ENCODE data around the gene PLA2G4A.

Gene PLA2G4A

GRCh38 chr1:186978596-186979556 is 150.1 kb downstream of the PLA2G4A start:
- FAIRE-seq = no peak

DNA sequence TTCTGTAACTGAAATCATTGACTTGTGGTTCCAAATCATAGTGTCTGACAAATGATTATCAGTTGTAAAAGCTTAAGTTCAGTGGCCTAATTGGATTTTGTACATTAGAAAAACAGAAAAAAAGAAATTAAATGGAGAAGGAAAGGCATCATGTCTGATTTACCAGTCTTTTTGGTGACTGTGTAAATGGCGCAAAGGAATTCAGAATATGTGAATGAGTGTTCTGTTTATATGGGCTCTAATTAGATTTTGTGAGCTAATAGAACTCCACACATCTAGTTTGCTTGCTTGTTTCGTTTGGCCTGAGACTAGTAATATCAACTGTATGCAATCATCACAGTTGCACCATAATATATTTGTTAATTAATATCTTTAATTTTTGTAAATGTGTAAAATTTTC is 151.7 kb downstream of the PLA2G4A start:
- FAIRE-seq = no peak

DNA sequence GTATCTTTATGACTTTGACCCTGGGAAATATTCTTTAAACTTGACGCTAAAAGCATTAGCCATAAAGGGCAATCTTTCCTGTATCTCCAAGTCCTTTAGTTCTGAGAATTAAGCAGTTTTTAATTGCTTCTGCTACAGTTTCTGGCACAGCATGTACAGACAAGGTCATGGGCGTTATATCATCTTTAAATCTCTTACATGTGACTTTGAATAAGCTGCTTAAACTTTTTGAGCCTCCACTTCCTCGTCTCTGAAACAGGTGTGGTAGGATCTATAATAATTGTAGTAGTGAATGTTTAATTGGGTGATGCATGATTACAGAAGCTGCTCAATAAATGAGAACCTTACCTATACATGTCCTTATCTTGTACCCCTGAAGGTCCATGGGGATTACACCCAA is 153.4 kb downstream of the PLA2G4A start:
- no peak for FAIRE-seq

DNA sequence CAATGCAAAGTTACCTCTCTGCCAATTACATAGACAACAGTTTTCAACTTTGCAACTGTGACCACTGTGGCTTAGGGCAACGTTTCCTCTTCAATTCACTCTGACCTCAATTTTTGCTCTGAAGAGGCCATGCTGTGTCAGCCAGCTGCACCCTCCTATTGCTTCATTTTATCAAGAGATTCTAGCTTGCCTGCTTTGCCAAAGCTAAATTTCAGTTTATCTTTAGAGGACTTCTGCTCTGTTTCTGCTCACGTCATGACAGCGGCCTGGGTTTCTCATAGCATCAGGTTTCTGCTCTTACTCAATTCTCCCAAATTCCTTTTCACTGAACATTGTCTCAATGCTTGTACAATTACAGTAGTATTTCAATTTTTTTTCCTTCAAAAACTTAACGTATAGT is 154.6 kb downstream of the PLA2G4A start:
- no peak for FAIRE-seq

- FAIRE-seq = no peak
Measured at GRCh38 chr1:186984959-186985358, 156.2 kb downstream of the PLA2G4A start.

GRCh38 chr1:186985889-186986491 is 157.2 kb downstream of the PLA2G4A start:
- peak; percentile 88 for FAIRE-seq

DNA sequence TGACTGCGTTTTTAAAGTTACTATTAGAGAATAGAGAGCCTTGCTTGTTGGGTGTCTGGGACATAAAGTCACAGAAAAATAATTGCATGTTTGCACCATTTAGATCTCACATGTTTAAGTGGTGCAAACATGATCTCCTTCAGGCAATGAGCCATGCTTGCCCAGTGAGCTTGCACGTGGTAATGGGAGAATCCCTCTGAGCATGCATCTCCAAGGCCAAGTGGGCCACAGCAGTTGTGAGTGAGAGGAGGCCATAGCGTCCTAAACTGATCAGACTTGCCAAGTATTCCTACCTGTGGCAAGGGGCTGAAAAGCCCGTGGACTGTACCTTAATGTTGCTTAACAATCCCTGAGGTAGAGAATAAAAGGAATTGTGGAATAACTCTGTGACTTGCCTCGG is 158.3 kb downstream of the PLA2G4A start:
- FAIRE-seq = no peak

- no peak for FAIRE-seq
Measured at GRCh38 chr1:186987769-186988168, 159.0 kb downstream of the PLA2G4A start.

DNA sequence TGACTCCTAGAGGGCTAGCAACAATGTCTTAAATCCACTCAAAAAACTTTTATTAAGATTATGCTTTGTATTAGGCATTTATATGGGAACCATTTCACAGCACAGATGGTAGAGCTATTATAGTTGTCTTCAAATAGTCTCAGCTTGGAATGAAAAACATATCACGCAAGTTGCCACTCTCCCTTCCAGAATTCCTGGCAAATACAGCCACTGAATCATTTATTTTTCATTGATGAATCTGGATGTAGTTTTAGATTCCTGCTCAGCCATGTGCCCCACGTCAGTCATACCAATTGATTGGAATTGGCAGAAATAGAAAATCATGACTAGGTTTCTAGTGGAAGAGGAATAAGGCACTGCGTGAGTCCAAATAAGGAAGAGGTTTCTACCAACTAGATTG is 165.2 kb downstream of the PLA2G4A start:
- no peak for FAIRE-seq

- FAIRE-seq = no peak
Measured at GRCh38 chr1:186994897-186995296, 166.1 kb downstream of the PLA2G4A start.

DNA sequence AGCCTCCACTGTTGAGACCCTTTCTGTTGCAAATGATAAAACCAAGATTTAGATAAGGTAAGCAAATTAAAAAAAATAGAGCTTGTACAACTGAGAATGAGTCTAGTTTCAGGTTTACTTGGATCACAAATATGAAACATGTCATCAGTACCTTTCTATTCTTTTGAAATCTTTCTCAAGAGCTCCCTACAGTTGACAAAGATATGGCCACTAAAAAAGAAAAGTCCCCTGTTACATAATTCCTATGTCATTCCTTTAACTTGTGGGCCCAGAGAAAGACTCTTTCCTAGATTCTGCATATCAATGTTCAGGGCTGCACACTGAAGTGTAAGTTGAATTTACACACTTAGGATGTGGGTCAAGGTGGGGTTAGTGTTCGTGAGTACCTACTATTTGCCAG is 168.1 kb downstream of the PLA2G4A start:
- no peak for FAIRE-seq

DNA sequence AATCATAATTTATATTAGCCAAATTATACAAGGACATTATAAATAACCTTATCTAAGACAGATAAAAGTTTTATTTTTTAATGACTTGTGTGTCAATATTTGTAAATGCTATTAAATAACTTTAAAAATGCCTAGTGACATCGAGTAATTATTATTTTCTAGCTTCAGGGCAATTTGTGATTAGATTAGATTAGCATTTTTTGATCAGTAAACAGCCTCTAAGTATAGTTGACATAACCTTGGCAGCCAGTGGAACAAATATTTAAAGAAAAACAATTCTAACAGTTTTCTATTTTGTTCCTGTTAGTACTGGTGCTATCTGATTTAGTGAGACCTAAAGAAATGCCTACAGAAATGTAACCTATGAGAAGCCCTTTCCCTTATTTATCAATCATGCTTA is 169.1 kb downstream of the PLA2G4A start:
- FAIRE-seq = no peak

GRCh38 chr1:186999506-186999905 is 170.8 kb downstream of the PLA2G4A start:
- FAIRE-seq = no peak

DNA sequence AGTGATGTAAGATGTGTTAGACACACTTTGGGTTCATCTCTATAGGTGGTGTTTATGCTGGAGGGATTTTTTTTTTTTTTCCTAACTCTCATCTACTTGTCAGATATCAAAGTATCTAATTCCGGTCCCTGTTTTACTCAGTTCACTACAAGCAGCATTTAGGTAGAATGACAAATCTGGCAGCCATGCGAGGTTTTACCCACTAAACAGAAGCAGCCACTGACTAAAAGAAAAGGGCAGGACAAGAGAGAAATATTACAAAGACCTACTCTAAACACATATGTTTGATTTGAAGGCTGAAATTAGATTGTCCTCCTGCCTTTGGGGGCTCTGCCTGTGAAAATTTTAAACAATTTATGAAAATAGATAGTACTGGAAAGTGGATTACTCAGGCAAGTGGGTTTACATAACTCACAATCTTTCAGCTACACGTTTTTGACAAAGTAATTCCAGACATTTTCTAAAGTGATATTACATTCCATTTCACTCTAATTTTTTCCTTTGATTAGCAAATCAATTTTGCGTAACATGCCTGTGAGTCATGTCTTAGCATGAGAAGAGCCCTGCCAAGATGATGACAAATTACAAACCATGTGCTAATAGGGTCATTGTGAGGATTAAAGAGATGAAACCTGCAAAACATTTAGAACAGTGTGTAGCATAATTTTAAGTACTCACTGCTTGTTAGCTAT is 172.6 kb downstream of the PLA2G4A start:
- no peak for FAIRE-seq

- no peak for FAIRE-seq
Measured at GRCh38 chr1:187003353-187003752, 174.6 kb downstream of the PLA2G4A start.

GRCh38 chr1:187006896-187007295 is 178.1 kb downstream of the PLA2G4A start:
- FAIRE-seq = no peak

- no peak for FAIRE-seq
Measured at GRCh38 chr1:187009320-187009719, 180.6 kb downstream of the PLA2G4A start.

DNA sequence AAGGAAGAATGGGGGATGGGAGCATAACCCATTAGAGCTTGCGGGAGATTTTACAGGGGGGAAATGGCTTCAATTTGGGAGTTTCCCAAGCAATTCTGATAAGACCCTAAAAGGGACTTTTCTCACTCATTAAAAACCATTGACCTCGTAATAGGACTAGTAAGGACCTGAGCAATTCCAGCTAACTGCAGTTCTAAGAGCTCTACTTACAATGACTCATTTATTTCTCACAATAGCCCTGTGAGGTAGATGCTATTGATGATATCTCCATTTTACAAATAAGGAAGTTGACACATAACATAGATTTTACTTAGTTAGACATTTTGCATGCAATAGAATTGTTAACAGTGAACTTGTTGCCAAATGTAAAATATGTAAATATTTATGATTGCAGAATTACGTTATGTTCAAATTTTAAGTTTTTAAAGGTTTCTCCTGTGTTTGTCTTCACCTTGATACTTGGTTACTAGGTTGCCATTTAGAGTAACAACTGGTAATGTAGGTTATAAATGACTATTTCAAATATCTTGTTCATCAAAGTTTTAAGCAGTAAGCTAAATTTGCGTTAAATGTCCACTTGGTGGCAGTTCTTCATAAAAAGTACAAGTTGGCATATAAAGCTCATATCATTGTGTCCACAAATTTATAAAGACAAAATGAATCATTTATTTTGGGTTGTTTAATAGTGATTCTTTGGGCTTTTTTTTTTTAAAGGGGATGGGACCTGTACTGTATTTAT is 182.0 kb downstream of the PLA2G4A start:
- FAIRE-seq = peak; percentile 65

- FAIRE-seq = no peak
Measured at GRCh38 chr1:187013582-187014200, 184.9 kb downstream of the PLA2G4A start.

- FAIRE-seq = no peak
Measured at GRCh38 chr1:187018291-187018690, 189.5 kb downstream of the PLA2G4A start.

DNA sequence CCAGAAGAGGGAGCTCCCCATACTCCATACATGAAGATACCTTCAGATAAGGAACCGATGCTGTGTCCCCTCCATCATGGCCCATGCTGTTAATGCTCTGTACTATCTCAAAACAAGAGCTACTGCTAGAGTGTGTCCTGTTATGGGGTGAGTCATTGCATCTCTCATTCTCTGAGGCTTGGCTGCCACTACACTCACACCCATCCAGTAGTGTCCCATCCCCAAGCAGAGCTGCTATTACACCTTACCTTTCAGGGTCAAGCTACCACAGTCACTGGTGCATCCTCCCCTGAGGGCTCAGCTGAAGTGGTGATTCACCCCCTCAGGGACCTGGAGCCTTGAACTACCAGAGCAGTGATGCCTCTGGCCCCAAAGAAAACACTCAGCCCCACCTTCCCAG is 198.5 kb downstream of the PLA2G4A start:
- no peak for FAIRE-seq

GRCh38 chr1:187032316-187032981 is 203.7 kb downstream of the PLA2G4A start:
- FAIRE-seq = no peak

All from A204.1 (cell line).